ENCODE data around the gene NPAS2. TPM values are rescaled to one million over a fixed set of nuclear protein-coding genes. Genes with fewer than 3 reads are reported as not detected.

Gene NPAS2
- total RNA-seq, 1 donor from 2014 or later: 72.6 TPM

- peaks cover 3 to 15% of the 10 kb centered on the region in 2 donors for H3K4me1 ChIP-seq
- H3K27me3 ChIP-seq: no peaks in the 10 kb centered on the region
- no peak overlapping the region for H3K4me3 ChIP-seq
- no peaks in the 10 kb centered on the region for H3K36me3 ChIP-seq
- no peak overlapping the region for H3K27ac ChIP-seq
- H3K9me3 ChIP-seq: no peaks in the 10 kb centered on the region
- intact Hi-C loops (cut with DNase I): no loop called here
- no peak for TF ChIP-seq CTCF (IDR thresholded peaks at IDR 0.05)
- no peak for DNase-seq (ENCODE audit: low spot score in 2 of 2)
Observed at GRCh38 chr2:100812573-100812972, 7.4 kb upstream of the NPAS2 start.

- no peak for TF ChIP-seq CTCF (IDR thresholded peaks at IDR 0.05)
- no peaks in the 10 kb centered on the region for H3K9me3 ChIP-seq
- no peak overlapping the region for H3K27ac ChIP-seq
- peaks cover 3 to 15% of the 10 kb centered on the region in 2 donors for H3K4me1 ChIP-seq
- no peak for DNase-seq (ENCODE audit: low spot score in 2 of 2)
- H3K4me3 ChIP-seq: no peak overlapping the region
- H3K27me3 ChIP-seq: no peaks in the 10 kb centered on the region
- H3K36me3 ChIP-seq: no peaks in the 10 kb centered on the region
- intact Hi-C loops (cut with DNase I): no loop called here
Observed at GRCh38 chr2:100813527-100813926, 6.4 kb upstream of the NPAS2 start.

GRCh38 chr2:100814043-100814442 is 5.9 kb upstream of the NPAS2 start:
- intact Hi-C loops (cut with DNase I): no loop called here
- no peak overlapping the region for H3K27ac ChIP-seq
- no peaks in the 10 kb centered on the region for H3K27me3 ChIP-seq
- peaks cover 3 to 15% of the 10 kb centered on the region in 2 donors for H3K4me1 ChIP-seq
- H3K4me3 ChIP-seq: no peak overlapping the region
- no peak for TF ChIP-seq CTCF (IDR thresholded peaks at IDR 0.05)
- no peaks in the 10 kb centered on the region for H3K36me3 ChIP-seq
- no peaks in the 10 kb centered on the region for H3K9me3 ChIP-seq
- DNase-seq (ENCODE audit: low spot score in 2 of 2): no peak

- Histone ChIP-seq H3K4me1 (peaks cover 3 to 15% of the 10 kb centered on the region in 2 donors), H3K9me3 (no peaks in the 10 kb centered on the region), H3K27ac (no peak overlapping the region), H3K4me3 (no peak overlapping the region), H3K36me3 (no peaks in the 10 kb centered on the region), H3K27me3 (no peaks in the 10 kb centered on the region)
- TF ChIP-seq CTCF (IDR thresholded peaks at IDR 0.05): no peak
- intact Hi-C loops (cut with DNase I): no loop called here
- DNase-seq (ENCODE audit: low spot score in 2 of 2): no peak
Observed at GRCh38 chr2:100814453-100814852, 5.5 kb upstream of the NPAS2 start.

- intact Hi-C loops (cut with DNase I): loop anchor here (5.0 kb wide), 1 partner anchor 335 kb away; the partner anchor contains the start of gene TBC1D8
- Histone ChIP-seq H3K27ac (peak overlapping the region; percentile 95 to 96), H3K9me3 (no peaks in the 10 kb centered on the region), H3K4me3 (no peak overlapping the region), H3K27me3 (no peaks in the 10 kb centered on the region), H3K4me1 (peaks cover 3 to 18% of the 10 kb centered on the region in 2 donors), H3K36me3 (no peaks in the 10 kb centered on the region)
- TF ChIP-seq CTCF (IDR thresholded peaks at IDR 0.05): no peak
- DNase-seq (ENCODE audit: low spot score in 2 of 2): no peak
Observed at GRCh38 chr2:100817388-100817985, 2.5 kb upstream of the NPAS2 start.

All from ascending aorta (tissue), 2 donors.